GM18909 (cell line): ENCODE measurements around the gene RNFT1.
"Not testable (repeated sequence)": the region's sequence is repeated elsewhere in the genome, so short reads cannot be mapped to it uniquely, and the experiment has no call there.

Experiments
- ATAC-seq: cut with Tn5 transposase; IDR thresholded peaks from one replicate; pipeline ENCODE4 v1.9.1; 2021; ENCODE audit warnings: mild to moderate bottlenecking; ENCODE audit not compliant: unreplicated experiment, poor library complexity

Gene RNFT1

DNA sequence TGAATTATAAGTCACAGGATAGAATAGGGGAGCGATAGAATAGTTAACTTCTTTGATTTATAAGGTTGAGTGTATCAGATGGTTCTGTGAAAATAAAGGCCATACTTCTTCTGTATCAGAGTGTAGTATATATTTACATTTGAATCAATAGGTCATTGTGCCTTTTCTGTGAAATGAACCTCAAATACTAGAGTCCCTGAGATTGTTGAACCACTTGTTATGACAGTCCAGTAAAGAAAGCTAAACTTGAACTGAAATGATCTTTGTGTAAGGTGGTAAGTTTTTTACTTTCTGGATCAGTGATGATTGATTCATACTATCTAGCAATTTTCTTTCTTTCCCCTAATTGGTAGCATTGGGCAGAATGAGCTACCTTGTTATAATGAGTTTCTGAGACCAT, 31.2 kb downstream of the RNFT1 start:
- ATAC-seq: not testable (repeated sequence)

DNA sequence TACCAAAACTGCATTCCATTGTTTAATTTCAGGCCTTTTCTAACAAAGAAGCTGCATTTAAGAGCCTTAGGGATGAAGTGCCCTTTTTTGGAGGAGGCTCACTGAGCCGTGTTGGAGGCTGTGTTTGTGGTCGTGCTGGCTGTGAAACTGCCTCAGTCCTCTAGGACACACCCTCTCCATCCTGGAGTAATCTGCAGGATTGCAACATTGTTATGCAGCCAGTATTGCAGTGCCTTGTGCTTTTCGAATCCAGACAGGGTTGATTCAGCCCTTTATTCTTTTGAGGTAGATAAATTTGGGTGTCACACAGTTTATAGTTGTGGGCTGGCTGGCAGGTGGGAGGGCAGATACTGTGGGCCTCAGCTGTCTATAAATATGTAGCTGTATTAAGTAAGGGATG, 33.8 kb downstream of the RNFT1 start:
- not testable (repeated sequence) for ATAC-seq

DNA sequence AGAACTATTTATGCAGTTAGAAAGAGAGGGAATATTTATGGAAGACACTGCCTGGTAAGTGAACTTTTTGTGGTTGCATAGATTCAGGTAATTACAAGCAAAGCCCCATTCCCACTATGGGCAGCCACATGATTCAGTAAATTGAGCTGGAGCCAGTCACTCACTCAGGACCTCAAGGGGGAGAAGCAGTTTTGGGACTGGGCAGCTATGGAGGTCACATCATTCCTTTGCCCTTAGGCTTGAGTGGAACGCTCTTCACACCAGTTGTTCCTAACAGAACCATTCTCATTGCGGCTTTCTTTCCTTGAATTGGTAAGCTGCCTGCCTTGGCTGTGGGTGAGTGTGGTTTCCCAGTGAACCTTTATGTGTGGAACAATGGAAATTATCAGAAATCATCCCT, 34.4 kb downstream of the RNFT1 start:
- not testable (repeated sequence) for ATAC-seq

DNA sequence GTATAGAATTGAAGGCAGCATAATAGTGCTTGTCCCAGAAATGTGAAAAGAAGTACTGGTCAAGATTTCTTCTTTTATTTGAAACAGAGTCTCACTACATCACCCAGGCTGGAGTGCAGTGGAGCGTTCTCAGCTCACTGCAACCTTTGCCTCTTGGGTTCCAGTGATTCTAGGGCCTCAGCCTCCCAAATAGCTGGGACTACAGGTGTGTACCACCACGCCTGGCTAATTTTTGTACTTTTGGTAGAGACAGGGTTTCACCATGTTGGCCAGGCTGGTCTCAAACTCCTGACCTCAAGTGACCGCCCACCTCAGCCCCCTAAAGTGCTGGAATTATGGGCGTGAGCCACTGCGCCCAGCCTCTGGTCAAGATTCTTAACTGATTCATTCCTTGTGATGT, 43.9 kb downstream of the RNFT1 start:
- ATAC-seq: not testable (repeated sequence)

DNA sequence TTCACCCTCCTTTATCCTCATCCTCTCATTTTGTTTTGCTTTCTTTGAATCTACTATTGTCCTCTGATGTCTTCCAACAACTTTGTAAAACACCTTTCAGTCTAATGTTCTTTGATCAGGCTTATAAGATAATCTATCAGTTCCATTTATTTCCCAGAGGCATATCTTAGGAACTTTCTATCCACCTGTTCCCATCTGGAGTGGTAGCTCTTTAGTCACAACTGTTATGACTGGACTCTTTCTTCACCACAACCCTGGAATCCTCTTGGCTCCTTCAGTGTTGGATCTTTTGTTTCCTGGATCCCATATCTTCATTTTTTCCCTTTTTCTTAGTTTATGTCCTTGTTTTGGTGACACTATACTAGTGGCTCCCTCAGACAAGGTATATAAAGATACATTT, 48.1 kb downstream of the RNFT1 start:
- ATAC-seq: no peak

DNA sequence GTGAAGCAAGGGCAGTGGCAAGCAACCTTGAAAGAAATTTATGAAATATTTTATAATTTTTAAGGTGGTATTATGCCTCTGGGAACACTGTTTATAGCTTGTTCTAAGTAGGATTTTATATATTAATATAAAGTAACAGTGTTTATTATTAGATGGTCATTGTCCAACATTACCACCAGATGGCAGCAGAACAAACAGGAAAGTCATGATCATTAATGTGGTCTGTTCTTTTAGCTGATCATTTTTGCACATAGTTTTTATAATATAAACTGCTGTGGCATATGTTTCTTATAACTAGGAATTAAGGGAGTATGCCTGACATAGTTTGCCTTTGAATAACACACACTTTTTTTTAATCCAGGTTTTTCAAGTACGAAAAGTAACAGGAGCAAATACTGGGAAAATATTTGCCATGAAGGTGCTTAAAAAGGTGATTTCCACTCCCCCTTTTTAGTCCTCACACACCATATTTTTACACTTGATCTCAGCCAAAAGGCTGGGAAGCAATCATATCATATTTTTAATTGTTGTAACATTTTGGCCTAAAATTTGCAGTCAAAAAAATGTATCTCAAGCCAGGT, 50.2 kb downstream of the RNFT1 start:
- no peak for ATAC-seq

DNA sequence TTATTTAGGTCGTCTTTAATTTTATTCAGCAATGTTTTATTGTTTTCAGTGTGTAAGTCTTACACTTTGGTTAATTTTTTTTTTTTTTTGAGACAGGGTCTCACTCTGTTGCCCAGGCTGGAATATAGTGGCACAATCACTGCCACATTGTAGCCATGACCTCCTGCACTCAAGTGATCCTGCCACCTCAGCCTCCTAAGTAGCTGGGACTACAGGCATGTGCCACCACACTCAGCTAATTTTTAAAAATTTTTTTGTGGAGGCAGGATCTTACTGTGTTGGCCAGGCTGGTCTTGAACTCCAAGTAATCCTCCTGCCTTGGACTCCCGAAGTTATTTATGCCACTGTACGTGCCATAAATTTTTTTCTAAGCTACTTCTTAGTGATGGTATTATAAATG, 57.1 kb downstream of the RNFT1 start:
- no peak for ATAC-seq

DNA sequence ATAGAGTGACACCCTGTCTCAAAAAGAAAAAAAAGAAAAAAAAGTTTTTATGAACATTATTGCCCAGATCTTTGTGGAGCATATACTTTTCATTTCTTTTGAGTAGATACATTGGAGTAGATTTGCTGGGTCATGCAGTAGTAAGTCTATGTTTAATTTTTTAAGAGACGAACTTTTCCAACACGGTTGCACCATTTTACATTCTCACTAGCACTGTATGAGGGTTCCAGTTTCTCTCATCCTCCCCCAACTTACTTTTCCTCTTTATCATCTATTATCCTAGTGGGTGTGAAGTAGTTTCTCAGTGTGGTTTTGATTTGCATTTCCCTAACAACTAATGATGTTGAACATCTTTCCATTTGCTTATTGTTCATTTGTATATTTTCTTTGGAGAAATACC, 61.1 kb downstream of the RNFT1 start:
- no peak for ATAC-seq
